HL-60 (cell line): ENCODE measurements around the gene JMJD4.

Source experiments
- DNase-seq, 2 experiments: peaks; one replicate each; pipeline ENCODE4 v3.0.0-alpha.2; 2010 to 2020; ENCODE audit warnings: low read depth in 1 of 2, low spot score in 1 of 2
- H3K27ac ChIP-seq: fragments of 250-450 bp; sonication (Bioruptor Pico); replicated peaks from 2 replicates; pipeline ENCODE4 v1.5.1; 2020; ENCODE audit warnings: mild to moderate bottlenecking, moderate library complexity
- H3K27me3 ChIP-seq: fragments of 250-450 bp; sonication (Bioruptor Pico); 2 replicates; pipeline ENCODE4 v1.5.1; 2021; ENCODE audit warnings: mild to moderate bottlenecking, moderate library complexity; ENCODE audit not compliant: insufficient read depth, poor library complexity, severe bottlenecking
- H3K4me3 ChIP-seq: replicated peaks from 2 replicates; pipeline ENCODE4 v1.5.1; 2011; ENCODE audit warnings: mild to moderate bottlenecking, control low read depth, low read length; ENCODE audit not compliant: insufficient read depth
- GABPA ChIP-seq: IDR thresholded peaks from 2 replicates; pipeline ENCODE4 v1.6.1; 2012; ENCODE audit warnings: low read depth
- POLR2AphosphoS5 ChIP-seq: IDR thresholded peaks from 2 replicates; pipeline ENCODE4 v1.6.1; 2012; ENCODE audit warnings: low read depth
- SPI1 ChIP-seq: IDR thresholded peaks from 2 replicates; pipeline ENCODE4 v1.6.1; 2012; ENCODE audit warnings: low read depth, mild to moderate bottlenecking, borderline replicate concordance
- TF ChIP-seq, protein P1 (sequence below): IDR thresholded peaks from one replicate; pipeline ENCODE4 v1.5.1; 2011; ENCODE audit warnings: low read length, control low read depth, inconsistent platforms; ENCODE audit not compliant: insufficient read depth
- TF ChIP-seq, protein P2 (sequence below): IDR thresholded peaks from 2 replicates; pipeline ENCODE4 v1.6.1; 2012; ENCODE audit warnings: low read depth; ENCODE audit not compliant: insufficient replicate concordance

The JMJD4 gene

DNA sequence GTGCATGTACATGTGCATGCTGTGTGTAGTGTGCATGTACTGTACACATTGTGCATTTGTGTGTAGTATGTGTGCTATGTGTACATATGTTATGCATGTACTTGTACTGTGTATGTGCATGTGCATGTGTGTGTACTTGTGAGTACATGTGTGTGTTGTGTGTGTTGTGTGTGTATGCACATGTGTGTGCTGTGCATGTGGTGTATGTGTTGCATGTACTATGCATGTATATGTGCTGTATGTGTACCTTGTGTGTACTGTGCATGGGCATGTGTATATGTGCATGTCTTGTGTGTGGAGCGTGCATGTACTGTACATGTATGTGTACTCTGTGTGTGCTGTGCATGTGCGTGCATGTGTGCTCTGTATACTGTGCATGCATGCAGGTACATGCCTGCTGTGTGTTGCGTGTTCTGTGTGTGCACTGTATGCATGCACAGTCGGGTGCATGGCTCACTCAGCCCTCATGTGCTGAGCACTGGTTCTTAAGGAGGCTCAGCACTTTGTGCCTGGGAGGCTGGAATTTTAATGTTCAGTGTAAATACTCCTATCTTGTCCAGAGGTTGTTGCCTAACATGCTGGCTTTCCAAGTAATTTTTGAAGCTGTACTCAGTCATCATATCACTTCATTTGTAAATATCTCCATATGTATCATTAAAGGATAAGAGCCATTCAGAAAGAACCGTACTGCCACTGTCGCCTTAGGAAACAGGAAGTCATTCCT, 32.5 kb upstream of the JMJD4 start:
- Histone ChIP-seq H3K4me3 (no peak overlapping the region), H3K27me3 (no peaks in the 10 kb centered on the region), H3K27ac (no peak overlapping the region)
- no peak for DNase-seq
- TF ChIP-seq SPI1 = peak; percentile 21; the same call in 1 of the 2 replicates
- TF ChIP-seq POLR2AphosphoS5 = no peak
- TF ChIP-seq, protein P1, sequence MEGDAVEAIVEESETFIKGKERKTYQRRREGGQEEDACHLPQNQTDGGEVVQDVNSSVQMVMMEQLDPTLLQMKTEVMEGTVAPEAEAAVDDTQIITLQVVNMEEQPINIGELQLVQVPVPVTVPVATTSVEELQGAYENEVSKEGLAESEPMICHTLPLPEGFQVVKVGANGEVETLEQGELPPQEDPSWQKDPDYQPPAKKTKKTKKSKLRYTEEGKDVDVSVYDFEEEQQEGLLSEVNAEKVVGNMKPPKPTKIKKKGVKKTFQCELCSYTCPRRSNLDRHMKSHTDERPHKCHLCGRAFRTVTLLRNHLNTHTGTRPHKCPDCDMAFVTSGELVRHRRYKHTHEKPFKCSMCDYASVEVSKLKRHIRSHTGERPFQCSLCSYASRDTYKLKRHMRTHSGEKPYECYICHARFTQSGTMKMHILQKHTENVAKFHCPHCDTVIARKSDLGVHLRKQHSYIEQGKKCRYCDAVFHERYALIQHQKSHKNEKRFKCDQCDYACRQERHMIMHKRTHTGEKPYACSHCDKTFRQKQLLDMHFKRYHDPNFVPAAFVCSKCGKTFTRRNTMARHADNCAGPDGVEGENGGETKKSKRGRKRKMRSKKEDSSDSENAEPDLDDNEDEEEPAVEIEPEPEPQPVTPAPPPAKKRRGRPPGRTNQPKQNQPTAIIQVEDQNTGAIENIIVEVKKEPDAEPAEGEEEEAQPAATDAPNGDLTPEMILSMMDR = no peak
- TF ChIP-seq, protein P2, sequence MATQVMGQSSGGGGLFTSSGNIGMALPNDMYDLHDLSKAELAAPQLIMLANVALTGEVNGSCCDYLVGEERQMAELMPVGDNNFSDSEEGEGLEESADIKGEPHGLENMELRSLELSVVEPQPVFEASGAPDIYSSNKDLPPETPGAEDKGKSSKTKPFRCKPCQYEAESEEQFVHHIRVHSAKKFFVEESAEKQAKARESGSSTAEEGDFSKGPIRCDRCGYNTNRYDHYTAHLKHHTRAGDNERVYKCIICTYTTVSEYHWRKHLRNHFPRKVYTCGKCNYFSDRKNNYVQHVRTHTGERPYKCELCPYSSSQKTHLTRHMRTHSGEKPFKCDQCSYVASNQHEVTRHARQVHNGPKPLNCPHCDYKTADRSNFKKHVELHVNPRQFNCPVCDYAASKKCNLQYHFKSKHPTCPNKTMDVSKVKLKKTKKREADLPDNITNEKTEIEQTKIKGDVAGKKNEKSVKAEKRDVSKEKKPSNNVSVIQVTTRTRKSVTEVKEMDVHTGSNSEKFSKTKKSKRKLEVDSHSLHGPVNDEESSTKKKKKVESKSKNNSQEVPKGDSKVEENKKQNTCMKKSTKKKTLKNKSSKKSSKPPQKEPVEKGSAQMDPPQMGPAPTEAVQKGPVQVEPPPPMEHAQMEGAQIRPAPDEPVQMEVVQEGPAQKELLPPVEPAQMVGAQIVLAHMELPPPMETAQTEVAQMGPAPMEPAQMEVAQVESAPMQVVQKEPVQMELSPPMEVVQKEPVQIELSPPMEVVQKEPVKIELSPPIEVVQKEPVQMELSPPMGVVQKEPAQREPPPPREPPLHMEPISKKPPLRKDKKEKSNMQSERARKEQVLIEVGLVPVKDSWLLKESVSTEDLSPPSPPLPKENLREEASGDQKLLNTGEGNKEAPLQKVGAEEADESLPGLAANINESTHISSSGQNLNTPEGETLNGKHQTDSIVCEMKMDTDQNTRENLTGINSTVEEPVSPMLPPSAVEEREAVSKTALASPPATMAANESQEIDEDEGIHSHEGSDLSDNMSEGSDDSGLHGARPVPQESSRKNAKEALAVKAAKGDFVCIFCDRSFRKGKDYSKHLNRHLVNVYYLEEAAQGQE = no peak

DNA sequence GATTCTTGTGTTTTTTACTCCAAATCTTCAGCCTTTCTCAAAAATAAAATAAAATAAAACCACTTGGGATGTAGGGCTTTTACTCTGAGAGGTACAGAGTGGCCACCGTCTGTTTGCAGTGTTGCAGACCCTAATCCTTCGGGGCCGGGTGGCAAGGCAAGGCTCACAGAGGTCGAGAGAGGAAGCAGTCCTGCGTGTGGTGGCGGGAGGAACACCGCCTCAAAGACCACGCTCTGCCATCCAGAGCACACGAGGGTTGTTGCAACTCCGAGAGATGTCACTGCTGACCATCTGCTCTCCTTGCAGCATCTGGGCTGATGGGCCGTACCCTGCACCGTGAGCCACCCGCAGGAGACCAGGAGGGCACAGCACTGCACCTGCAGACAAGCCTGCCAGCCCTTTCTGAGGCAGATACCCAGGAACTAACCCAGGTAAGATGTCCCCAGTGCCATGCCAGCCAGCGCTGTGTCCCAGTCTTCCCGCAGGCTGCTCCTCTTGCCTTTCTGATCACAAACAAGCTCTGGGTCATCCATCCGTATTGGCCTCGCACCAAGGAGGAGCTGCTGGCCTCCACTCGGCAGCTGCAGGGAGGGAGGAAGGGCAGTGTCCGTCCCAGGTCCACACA, 31.7 kb upstream of the JMJD4 start:
- H3K4me3 ChIP-seq = no peak overlapping the region
- H3K27ac ChIP-seq = peak overlapping the region; percentile 48
- DNase-seq = peak; percentile 60 to 64
- no peaks in the 10 kb centered on the region for H3K27me3 ChIP-seq
- TF ChIP-seq GABPA = no peak
- peak; percentile 53; the same call in 1 of the 2 replicates for TF ChIP-seq POLR2AphosphoS5
- TF ChIP-seq, protein P1 = no peak
- no peak for TF ChIP-seq SPI1
- TF ChIP-seq, protein P2 = no peak

DNA sequence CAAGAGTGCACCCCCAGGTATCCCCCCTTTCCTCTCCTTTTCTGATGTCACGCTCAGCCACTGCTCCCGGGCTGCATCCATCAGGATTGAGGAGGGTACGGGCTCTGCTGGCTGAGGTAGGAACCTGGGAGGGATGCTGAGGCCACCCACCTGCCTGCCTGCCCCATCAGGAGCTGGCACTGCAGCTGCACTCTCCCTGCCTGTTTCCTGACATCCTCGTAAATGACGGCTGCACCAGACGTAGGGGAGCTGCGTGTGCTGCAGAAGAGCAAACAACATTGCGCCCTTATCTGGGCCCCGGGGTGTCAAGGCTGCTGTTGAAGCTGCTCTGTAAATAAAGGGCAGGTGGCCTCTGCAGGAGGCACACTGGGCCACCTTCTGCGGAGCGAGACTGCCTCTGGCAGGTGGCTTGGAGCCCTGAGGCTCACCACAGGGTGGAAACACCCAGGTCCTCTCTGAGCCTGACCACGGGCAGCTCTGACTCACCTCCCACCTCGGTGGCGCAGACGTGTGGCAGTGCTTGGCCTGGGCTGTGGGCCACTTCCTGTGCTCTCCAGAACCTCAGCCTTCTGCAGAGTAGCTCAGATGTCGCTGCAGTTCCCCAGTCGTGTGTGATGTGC, 31.0 kb upstream of the JMJD4 start:
- H3K4me3 ChIP-seq = no peak overlapping the region
- H3K27ac ChIP-seq = peak overlapping the region; percentile 48
- peak; percentile 83 to 84 for DNase-seq
- no peaks in the 10 kb centered on the region for H3K27me3 ChIP-seq
- TF ChIP-seq, protein P1 = no peak
- peak; percentile 44; the same call in 1 of the 2 replicates for TF ChIP-seq SPI1
- 0 out of 2 replicates have a peak, but pooled peaks have one; percentile 23 for TF ChIP-seq GABPA
- peak; percentile 24; the same call in 1 of the 2 replicates for TF ChIP-seq POLR2AphosphoS5
